T47D (cell line): ENCODE data around the gene ERN2.

Source experiments
- DNase-seq, 2 experiments: peaks; one replicate each; pipeline versions ENCODE4 v3.0.0 to v3.0.0-alpha.2; 2011 to 2012; ENCODE audit warnings: low read depth in 1 of 2, low spot score in 1 of 2
- JUND ChIP-seq: IDR thresholded peaks from 2 replicates; pipeline ENCODE4 v1.6.1; 2012; ENCODE audit warnings: low read depth
- in situ Hi-C: cut with HindIII; loops from 2 replicates; pipeline ENCODE4 v1.10.0; 2016; ENCODE audit warnings: low sequenced_read_pairs, low pct_unique_long_range_greater_than_20kb

ERN2 gene

GRCh38 chr16:23706439-23706838, 6.6 kb downstream of the ERN2 start:
- no peak for DNase-seq
- no peak for TF ChIP-seq JUND
- in situ Hi-C loops, result no loop called here

- no peak for TF ChIP-seq JUND
- DNase-seq, result no peak
- in situ Hi-C loops, result no loop called here
Measured at GRCh38 chr16:23705517-23705902, 7.5 kb downstream of the ERN2 start.

- in situ Hi-C loops, result no loop called here
- TF ChIP-seq JUND, result no peak
Measured at GRCh38 chr16:23704772-23705516, 8.1 kb downstream of the ERN2 start.

DNA sequence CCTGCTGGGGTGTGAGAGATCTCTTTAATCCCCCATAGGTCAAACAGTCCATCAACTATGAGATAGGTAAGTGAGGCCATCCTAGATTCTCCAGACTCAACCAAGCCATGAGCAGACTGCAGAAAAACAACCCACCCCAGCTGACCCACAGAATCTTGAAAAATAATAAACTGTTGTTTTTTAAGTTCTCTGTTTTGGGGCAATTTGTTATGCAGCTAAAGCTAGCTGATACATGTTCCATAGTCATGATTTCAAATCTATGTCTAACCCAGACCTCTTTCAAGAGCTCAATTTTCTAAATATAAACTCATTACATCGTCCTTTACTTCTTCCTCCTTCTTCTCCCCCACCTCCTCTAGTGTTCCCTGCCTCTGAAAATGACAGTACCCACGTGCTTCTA, 10.1 kb downstream of the ERN2 start:
- no peak for DNase-seq
- no peak for TF ChIP-seq JUND
- in situ Hi-C loops, result no loop called here

More at GRCh38 chr16:23704772-23705516, 8.1 kb downstream of the ERN2 start:
- DNase-seq, result no peak

DNA sequence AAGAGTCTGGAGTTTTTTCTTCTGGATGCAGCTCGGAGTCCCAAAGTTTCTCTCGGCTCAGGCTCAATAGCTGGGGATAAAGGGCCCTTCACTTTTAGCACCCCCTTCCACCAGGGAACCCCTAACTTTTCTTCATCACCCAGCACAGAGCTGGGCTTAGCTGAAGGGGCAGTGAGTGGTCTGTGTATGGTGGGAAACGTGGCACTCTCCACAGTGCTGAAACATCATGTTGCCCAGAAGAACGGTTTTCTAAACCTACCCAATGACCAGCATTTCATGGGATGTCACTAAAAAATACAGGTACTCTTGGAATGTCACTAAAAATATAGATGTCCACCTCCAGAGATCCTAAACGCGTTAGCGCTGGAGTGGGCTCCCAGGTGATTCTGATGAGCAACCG, 12.0 kb downstream of the ERN2 start:
- no peak for DNase-seq
- TF ChIP-seq JUND, result no peak
- in situ Hi-C loops, result no loop called here

- in situ Hi-C loops, result no loop called here
- TF ChIP-seq JUND, result no peak
- DNase-seq, result no peak
Measured at GRCh38 chr16:23700509-23700908, 12.5 kb downstream of the ERN2 start.

DNA sequence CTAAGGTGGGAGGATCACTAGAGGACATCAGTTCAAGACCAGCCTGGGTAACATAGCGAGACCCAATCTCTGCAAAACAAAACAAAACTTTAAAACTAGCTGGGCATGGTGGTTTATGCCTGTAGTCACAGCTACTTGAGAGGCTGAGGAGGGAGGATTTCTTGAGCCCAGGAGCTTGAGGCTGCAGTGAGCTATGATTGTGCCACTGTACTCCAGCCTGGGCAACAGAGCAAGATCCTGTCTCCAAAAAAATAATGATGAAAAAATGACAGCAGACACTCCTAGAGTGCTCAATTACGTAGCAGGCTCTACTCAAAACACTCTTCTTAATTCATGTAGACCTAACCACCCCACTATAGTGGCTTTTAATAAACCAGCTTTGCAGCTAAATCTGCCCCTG, 12.9 kb downstream of the ERN2 start:
- DNase-seq, result no peak
- in situ Hi-C loops, result no loop called here
- TF ChIP-seq JUND, result no peak

DNA sequence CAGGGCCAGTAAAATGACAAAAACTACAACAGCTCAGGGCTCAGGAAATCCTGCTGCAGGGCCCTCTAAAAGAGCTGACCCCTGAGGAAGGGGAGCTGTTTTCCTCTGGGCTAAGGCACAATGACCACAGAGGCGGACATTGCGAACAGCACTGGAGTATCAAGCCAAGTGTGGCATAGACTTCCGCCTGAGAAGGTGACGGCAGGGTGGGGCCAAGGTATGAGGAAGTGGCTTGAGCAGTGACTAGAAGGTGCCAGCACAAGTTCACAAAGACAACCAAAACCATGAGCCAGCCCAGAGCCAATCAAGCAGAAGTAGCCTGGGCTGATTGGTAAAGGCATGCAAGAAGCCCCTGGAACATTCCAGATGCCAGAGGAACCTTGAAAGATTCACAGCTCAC, 13.9 kb downstream of the ERN2 start:
- in situ Hi-C loops, result no loop called here
- DNase-seq, result peak in 1 of 2 experiments; percentile 48
- no peak for TF ChIP-seq JUND

DNA sequence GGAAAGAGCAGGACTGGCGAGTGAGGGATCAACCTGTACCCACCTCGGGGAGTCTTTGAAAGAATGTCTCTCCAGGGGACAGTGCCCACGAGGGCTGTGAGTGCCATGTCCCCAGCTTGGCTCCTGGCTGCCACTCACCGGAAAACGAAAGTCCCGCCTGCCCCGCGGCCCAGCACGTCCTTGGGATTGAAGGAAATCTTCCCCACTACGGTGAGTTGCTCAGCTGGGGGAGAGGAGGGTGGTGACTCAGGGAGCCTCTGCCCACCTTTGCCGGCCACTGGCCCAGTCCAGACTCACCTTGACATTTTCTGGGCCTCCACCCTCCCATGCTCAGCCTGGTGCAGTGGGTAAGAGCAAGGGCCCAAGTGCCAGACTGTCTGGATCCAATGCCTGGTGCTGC, 17.3 kb downstream of the ERN2 start:
- in situ Hi-C loops, result no loop called here
- no peak for TF ChIP-seq JUND
- no peak for DNase-seq

- TF ChIP-seq JUND, result no peak
- DNase-seq, result no peak
- in situ Hi-C loops, result no loop called here
Measured at GRCh38 chr16:23694644-23695373, 18.2 kb downstream of the ERN2 start.

DNA sequence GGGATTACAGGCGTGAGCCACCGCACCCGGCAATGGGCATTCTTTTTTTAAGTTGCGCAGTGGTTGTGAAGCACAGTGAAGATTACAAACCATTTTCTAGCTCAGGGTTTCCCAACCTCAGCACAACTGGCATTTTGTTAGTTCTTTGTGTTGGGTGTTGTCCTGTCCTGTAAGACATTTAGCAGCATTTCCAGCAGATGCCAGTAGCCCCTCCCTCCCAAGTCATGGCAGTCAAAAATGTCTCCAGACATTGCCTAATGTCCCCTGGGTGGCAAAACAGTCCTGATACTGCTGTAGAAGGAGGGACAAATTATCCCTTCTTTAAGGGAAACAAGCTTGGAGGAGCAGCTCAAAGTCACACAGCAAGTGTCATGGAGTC, 18.8 kb downstream of the ERN2 start:
- TF ChIP-seq JUND, result no peak
- in situ Hi-C loops, result no loop called here
- no peak for DNase-seq

- no peak for DNase-seq
- TF ChIP-seq JUND, result no peak
- in situ Hi-C loops, result no loop called here
Measured at GRCh38 chr16:23692190-23692837, 20.7 kb downstream of the ERN2 start.
